T-helper 17 cell (primary cell): ENCODE measurements around the gene CDH4. TPM values are rescaled to one million over a fixed set of nuclear protein-coding genes. Genes with fewer than 3 reads are reported as not detected.

Source experiments
- ATAC-seq: fragments of 150-1000 bp; cut with Tn5 transposase; 2 replicates; pipeline ENCODE4 v1.10.0; 2021; ENCODE audit warnings: mild to moderate bottlenecking, moderate library complexity
- DNase-seq, 3 donors: peaks; one replicate each; pipeline versions ENCODE4 v3.0.0 to v3.0.0-alpha.2; 2020 to 2021
- H3K9me3 ChIP-seq: one replicate; pipeline ENCODE4 v1.7.0; 2013; ENCODE audit warnings: low read length, mild to moderate bottlenecking; ENCODE audit not compliant: control insufficient read depth, poor library complexity, severe bottlenecking
- H3K27ac Mint-ChIP-seq: one replicate; pipeline ENCODE4 v1.8.0; 2022; ENCODE audit warnings: mild to moderate bottlenecking, moderate library complexity, mixed read lengths
- H3K27me3 Mint-ChIP-seq: one replicate; pipeline ENCODE4 v1.8.0; 2022; ENCODE audit warnings: mixed read lengths
- H3K36me3 Mint-ChIP-seq: one replicate; pipeline ENCODE4 v1.8.0; 2022; ENCODE audit warnings: low read depth, mixed read lengths
- H3K4me1 Mint-ChIP-seq: one replicate; pipeline ENCODE4 v1.8.0; 2022; ENCODE audit warnings: mild to moderate bottlenecking, mixed read lengths
- H3K4me3 Mint-ChIP-seq: one replicate; pipeline ENCODE4 v1.8.0; 2022; ENCODE audit warnings: mild to moderate bottlenecking, moderate library complexity, mixed read lengths
- total RNA-seq, 4 donors: library from RNA in 2 of 4; stranded (reverse) in 2 of 4; gene quantifications; one replicate each; pipeline ENCODE4 v1.2.3 and lab custom pipeline; 2022 to 2026

CDH4 gene
- total RNA-seq, 2 donors from 2014 or later: 0.55 to 0.67 TPM

DNA sequence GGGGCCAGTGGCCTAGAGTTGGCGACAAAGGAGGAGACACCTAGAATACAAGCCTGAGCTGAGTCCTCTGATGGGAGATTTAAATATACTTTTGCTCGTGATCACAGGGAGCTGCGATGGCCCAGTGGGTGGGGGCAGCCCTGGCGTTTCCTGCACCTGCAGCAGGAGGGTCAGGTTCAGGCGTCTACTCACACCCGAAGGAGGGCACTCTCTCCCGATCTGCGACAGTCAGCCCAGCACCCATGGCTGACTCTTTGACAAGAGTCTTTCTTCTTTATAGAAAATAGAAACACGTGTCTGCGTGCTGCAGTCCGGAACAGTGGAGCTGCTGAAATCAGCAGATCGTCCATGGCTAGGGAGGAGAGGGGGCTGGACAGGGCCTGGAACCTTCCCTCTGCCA is 338.2 kb downstream of the CDH4 start:
- Mint-ChIP-seq H3K27ac (no peak overlapping the region), H3K4me3 (no peak overlapping the region), H3K36me3 (no peaks in the 10 kb centered on the region), H3K4me1 (no peaks in the 10 kb centered on the region), H3K27me3 (no peaks in the 10 kb centered on the region)
- DNase-seq: no peak
- no peak for ATAC-seq
- no peaks in the 10 kb centered on the region for H3K9me3 ChIP-seq

DNA sequence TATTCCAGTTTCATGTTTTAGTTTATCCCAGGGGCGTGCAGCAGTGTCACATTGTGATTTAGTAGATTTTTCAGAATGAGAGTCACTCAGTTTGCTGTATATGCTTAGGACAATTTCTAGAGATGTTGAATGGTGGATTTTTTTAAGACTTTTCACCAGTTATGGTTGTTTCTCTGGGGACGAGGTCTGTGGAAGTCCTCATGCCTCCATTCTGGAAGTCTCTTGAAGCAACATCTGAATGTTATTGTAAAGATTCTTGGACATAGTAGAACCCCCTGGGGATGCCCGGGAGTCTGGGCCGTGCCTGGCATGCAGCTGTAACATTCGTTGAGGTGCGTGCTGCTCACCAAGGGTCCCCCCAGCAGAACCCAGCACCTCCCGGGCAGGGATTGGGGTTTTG is 341.5 kb downstream of the CDH4 start:
- Mint-ChIP-seq H3K4me1 (no peaks in the 10 kb centered on the region), H3K27me3 (no peaks in the 10 kb centered on the region), H3K36me3 (no peaks in the 10 kb centered on the region), H3K27ac (no peak overlapping the region), H3K4me3 (no peak overlapping the region)
- no peaks in the 10 kb centered on the region for H3K9me3 ChIP-seq
- DNase-seq: no peak
- ATAC-seq: no peak

DNA sequence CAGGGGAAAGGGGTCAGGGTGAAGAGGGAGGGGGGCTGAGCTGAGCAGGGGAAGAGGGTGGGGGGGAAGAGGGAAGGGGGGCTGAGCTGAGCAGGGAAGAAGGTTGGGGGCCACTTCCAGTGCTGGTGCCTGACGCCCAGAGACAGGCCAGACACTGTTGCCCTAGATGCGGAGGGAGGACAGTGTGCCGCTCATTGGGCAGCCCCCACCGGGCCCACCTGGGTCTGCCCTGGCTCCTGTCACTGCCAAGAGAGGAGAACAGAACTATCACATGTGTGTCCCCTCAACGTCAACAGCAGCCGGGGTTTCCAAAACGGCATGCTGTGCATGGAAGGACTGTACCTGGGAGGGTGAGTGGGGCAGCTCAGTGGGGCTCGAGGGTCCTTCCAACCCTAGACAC is 342.1 kb downstream of the CDH4 start:
- Mint-ChIP-seq H3K4me3 (no peak overlapping the region), H3K4me1 (no peaks in the 10 kb centered on the region), H3K27ac (no peak overlapping the region), H3K27me3 (no peaks in the 10 kb centered on the region), H3K36me3 (no peaks in the 10 kb centered on the region)
- ATAC-seq (no peak), DNase-seq (no peak)
- no peaks in the 10 kb centered on the region for H3K9me3 ChIP-seq

DNA sequence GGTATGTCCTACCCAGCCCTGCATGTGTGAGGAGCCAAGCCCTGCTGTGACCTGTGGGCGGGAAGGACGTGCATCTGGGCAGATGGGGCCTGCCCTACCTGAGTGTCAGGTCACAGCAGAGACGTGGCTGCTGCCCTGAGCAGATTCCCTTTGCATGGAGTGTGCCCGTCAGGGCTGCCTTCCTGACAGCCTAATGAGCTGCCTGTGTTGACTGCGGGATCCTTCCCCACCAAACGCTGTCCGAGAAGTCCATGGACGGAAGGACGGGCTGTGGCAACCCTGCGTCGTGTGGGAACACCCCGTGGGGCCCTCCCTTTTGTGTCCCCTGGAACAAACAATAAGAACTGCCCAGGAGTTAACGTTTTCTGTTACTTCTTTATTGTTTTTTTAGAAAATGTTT is 343.2 kb downstream of the CDH4 start:
- no peaks in the 10 kb centered on the region for H3K36me3 Mint-ChIP-seq
- ATAC-seq (no peak), DNase-seq (no peak)
- H3K4me3 Mint-ChIP-seq: no peak overlapping the region
- no peaks in the 10 kb centered on the region for H3K4me1 Mint-ChIP-seq
- no peak overlapping the region for H3K27ac Mint-ChIP-seq
- H3K27me3 Mint-ChIP-seq: no peaks in the 10 kb centered on the region
- H3K9me3 ChIP-seq: no peaks in the 10 kb centered on the region

DNA sequence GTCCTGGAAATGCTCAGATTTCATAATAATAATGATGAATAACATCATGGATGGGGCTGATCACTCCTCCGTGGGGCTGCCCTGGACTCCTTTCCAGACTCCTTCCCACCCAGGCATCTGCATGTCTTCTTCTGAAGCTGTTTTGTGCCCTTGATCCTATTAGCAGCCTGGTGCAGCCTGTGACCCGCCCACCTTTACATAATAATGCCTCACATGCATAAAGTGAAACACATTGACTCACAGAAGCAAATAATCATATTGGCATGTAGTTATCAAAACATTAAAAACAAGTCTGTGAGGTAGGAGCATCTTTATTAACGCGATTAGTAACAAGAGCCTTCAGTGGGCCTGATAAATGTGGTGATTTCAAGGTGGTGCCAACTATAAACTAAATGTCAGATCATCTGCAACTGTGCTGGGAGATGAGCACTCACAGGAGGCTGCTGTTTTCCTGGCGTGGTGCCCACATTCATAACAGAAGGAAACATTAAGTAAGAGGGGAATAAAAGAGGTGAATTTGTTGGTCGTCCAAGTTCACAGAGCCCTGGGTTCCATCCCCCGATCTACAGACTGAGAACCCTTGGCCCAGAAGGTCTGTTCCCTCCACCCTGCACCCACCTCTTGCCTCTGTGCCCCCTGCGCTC is 344.7 kb downstream of the CDH4 start:
- no peak overlapping the region for H3K4me3 Mint-ChIP-seq
- DNase-seq (no peak), ATAC-seq (no peak)
- no peak overlapping the region for H3K27ac Mint-ChIP-seq
- H3K27me3 Mint-ChIP-seq: no peaks in the 10 kb centered on the region
- H3K4me1 Mint-ChIP-seq: no peaks in the 10 kb centered on the region
- H3K36me3 Mint-ChIP-seq: no peaks in the 10 kb centered on the region
- H3K9me3 ChIP-seq: no peaks in the 10 kb centered on the region

DNA sequence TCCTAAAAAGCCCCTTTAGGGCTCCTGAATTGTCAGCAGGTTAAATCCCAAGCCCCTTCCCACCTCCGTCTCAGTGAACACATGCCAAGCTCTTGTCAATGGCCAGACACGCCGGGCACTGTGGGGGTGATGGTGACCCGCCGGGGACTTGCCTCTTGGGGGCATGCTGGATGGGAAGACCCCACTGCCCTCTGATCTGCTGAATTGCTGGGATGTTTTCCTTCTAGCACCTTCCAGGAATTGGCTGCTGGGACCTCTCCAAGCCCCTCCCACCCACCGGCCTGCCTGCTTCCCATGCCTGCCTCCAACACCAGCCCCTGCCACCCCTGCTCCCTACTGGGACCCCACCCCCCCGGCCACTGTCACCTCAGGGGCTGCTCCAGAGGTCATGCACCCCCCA is 345.9 kb downstream of the CDH4 start:
- Mint-ChIP-seq H3K27ac (no peak overlapping the region), H3K36me3 (no peaks in the 10 kb centered on the region), H3K4me3 (no peak overlapping the region), H3K4me1 (no peaks in the 10 kb centered on the region), H3K27me3 (no peaks in the 10 kb centered on the region)
- DNase-seq: no peak
- ATAC-seq: no peak
- H3K9me3 ChIP-seq: no peaks in the 10 kb centered on the region

DNA sequence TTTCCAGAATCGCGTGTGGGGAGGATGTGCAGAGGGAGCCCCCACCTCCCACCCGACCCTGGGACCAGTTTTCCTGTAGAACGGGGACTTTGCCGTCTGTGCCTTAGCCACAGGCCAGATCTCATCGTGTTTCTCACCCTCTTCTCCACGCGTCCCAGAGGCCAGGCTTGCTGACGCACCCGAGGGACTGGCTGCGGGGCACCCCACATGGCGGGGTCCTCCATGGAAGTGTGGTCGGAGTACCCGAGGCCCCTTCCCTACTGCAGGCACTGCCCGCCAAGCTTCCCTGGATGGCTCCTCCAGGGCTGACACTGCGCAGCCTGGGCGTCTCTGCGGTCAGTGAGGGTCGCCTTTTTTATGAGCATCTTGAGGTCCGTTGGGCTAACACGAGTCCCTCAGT is 346.5 kb downstream of the CDH4 start:
- H3K9me3 ChIP-seq: no peaks in the 10 kb centered on the region
- ATAC-seq (no peak), DNase-seq (no peak)
- Mint-ChIP-seq H3K4me3 (no peak overlapping the region), H3K4me1 (no peaks in the 10 kb centered on the region), H3K36me3 (no peaks in the 10 kb centered on the region), H3K27ac (no peak overlapping the region), H3K27me3 (no peaks in the 10 kb centered on the region)

DNA sequence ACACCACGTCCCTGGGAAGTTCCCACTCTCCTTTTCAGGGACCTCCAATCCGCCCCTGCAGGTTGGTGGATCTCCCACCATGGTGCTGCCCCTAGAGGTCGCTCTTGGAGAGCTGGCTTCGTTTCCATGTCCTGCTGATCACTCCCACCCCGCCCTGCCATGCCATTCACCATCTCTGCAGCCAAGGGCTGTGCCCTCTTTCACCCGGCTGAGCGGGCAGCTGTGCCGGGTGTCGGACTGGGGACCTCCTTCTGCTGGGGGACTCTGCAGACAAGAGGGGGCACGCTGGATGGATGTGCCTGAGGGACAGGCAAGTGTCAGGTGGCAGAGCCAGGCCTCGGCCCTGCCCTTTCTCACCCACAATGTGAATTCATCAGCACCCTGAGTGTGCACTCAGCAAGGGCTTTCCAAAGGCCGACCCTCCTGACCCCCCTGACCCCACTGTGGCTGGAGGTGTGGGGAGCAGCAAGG is 347.0 kb downstream of the CDH4 start:
- H3K4me3 Mint-ChIP-seq: no peak overlapping the region

DNA sequence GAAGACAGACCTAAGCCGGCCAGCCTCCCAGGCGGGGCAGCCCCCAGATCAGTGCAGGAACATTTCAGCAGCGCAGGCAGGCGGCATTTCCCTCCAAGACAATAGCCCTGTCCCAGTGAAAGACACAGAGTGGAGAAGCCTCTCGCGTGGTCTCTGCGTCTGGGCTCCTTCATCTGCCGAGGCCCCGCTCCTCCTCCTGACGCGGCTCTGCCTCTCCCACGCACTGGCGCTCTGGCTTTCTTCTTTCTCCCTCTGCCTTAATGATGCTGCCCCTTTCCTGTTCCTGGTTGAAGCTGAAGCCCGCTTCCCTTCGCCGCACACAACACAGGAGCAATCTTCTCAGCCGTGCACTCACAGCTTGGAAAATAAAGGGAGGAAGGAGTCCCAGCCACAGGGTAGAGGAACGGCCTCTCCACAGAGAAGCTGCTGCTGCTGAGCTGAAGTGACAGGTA is 347.5 kb downstream of the CDH4 start:
- ATAC-seq: no peak
- no peak for DNase-seq
- no peaks in the 10 kb centered on the region for H3K36me3 Mint-ChIP-seq
- no peaks in the 10 kb centered on the region for H3K4me1 Mint-ChIP-seq
- no peaks in the 10 kb centered on the region for H3K27me3 Mint-ChIP-seq
- no peak overlapping the region for H3K4me3 Mint-ChIP-seq
- no peak overlapping the region for H3K27ac Mint-ChIP-seq
- no peaks in the 10 kb centered on the region for H3K9me3 ChIP-seq

More for the DNA sequence above, 347.0 kb downstream of the CDH4 start:
- no peak overlapping the region for H3K27ac Mint-ChIP-seq
- DNase-seq (no peak), ATAC-seq (no peak)
- H3K4me1 Mint-ChIP-seq: no peaks in the 10 kb centered on the region
- H3K9me3 ChIP-seq: no peaks in the 10 kb centered on the region
- no peaks in the 10 kb centered on the region for H3K36me3 Mint-ChIP-seq
- H3K27me3 Mint-ChIP-seq: no peaks in the 10 kb centered on the region

DNA sequence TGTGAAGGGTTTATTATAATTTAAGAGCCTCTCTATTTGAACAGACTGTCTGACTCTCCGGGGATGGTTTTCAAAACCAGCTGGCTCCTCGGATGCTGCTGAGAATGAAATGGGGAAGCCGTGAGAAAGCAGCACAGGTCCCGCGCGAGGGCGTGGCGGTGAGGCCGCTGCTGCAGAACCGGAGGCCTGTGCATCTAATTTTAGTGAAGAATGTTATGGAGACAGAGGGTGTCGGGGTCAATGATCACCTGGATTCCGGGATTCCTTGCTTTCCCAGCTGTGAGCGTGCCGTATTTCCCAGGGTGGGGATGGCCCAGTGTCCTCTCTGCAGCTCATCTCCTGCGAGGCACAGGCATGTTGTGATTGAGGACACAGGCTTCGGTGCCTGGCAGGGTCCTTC is 348.0 kb downstream of the CDH4 start:
- H3K4me3 Mint-ChIP-seq: no peak overlapping the region
- H3K4me1 Mint-ChIP-seq: no peaks in the 10 kb centered on the region
- no peaks in the 10 kb centered on the region for H3K36me3 Mint-ChIP-seq
- ATAC-seq (no peak), DNase-seq (no peak)
- H3K9me3 ChIP-seq: no peaks in the 10 kb centered on the region
- H3K27me3 Mint-ChIP-seq: no peaks in the 10 kb centered on the region
- no peak overlapping the region for H3K27ac Mint-ChIP-seq

DNA sequence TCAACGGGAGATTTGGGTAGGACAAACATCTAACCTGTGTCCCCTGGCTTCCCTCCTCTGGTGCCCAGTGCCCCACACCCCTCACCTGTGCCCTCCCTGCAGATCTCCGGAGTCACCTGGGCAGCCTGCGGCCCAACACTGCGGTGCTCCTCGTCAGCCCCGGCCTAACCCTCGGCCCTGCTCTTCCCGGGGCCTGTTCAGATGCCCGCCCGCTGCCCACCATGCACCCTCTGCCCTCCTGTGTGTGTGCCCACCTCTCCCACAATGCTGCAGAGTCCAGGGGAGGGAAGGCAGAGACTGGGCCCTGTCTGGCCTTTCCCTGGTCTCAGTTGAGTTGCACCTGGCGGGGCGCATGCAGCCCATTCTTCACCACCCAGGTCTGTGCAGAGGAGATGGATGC is 349.3 kb downstream of the CDH4 start:
- H3K9me3 ChIP-seq: no peaks in the 10 kb centered on the region
- no peak for DNase-seq
- Mint-ChIP-seq H3K36me3 (no peaks in the 10 kb centered on the region), H3K4me3 (no peak overlapping the region), H3K27ac (no peak overlapping the region), H3K4me1 (no peaks in the 10 kb centered on the region), H3K27me3 (no peaks in the 10 kb centered on the region)
- no peak for ATAC-seq

DNA sequence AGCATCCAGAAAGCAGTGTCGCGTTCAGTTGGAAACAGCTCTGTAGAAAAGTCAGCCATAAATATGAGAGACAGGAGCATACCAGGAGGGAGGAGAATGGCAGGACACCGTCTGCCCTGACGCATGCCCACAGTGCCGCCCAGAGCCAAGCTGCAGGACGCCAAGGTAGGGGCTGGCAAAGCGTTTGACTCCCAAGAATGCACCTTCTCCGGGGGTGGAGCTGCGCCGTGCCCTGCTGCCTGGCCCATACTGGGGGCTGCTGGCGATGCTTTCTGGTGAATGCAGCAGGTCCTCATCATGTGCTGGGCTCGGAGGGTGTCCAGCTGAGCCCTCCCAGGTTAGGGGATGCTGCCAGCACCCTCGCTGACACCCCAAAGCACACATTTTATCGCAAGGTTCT is 349.8 kb downstream of the CDH4 start:
- H3K4me1 Mint-ChIP-seq: no peaks in the 10 kb centered on the region
- no peaks in the 10 kb centered on the region for H3K36me3 Mint-ChIP-seq
- H3K4me3 Mint-ChIP-seq: no peak overlapping the region
- no peak for ATAC-seq
- H3K9me3 ChIP-seq: no peaks in the 10 kb centered on the region
- no peak overlapping the region for H3K27ac Mint-ChIP-seq
- no peak for DNase-seq
- no peaks in the 10 kb centered on the region for H3K27me3 Mint-ChIP-seq

DNA sequence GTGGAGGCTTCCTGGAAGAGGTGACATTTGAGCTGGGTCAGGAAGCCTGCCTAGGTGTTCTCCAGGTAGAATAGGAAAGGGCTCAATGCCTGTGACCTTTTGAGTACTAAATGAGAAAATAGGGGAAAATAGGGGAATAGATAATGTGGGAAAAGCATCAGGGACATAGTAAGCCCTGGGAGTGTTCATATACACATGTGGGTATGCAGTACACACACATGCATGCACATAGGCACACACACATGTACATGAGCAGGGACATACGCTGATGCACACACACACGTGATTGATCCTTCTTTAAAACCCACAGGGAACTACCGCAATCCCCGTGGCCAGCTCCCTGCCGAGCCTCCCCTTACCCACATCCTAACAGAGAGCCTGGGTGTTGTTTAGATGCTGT is 351.7 kb downstream of the CDH4 start:
- H3K9me3 ChIP-seq: no peaks in the 10 kb centered on the region
- no peak for DNase-seq
- no peaks in the 10 kb centered on the region for H3K27me3 Mint-ChIP-seq
- no peak overlapping the region for H3K27ac Mint-ChIP-seq
- H3K4me3 Mint-ChIP-seq: no peak overlapping the region
- ATAC-seq: no peak
- no peaks in the 10 kb centered on the region for H3K4me1 Mint-ChIP-seq
- no peaks in the 10 kb centered on the region for H3K36me3 Mint-ChIP-seq

DNA sequence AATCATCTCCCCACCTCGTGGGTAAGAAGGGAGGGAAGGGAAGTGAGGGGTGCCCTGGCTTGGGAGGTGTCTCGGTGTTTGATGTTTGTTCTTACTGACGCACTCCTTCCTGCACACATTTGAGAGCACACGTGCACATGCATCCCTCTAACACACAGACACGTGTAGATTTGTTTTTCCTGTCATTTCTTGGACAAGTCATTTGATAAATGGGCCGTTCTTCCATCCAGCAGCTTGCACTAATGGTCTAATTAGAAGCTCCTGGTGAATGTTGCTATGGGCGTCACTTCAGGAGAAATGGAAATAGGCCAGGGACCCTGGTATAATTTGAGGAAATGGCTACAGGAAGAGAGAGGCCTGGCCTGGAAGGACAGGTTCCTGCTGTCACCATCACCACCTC is 352.5 kb downstream of the CDH4 start:
- Mint-ChIP-seq H3K27ac (no peak overlapping the region), H3K27me3 (no peaks in the 10 kb centered on the region), H3K36me3 (no peaks in the 10 kb centered on the region), H3K4me3 (no peak overlapping the region), H3K4me1 (no peaks in the 10 kb centered on the region)
- no peaks in the 10 kb centered on the region for H3K9me3 ChIP-seq
- DNase-seq (no peak), ATAC-seq (no peak)
